ENCODE data around the gene TINCR. TPM values are rescaled to one million over a fixed set of nuclear protein-coding genes. Genes with fewer than 3 reads are reported as not detected.
A peak's percentile ranks its signal among the peaks of the same experiment; 100 is the strongest.

TINCR gene
- total RNA-seq, 1 experiment from 2014 or later, result 2.3 TPM

DNA sequence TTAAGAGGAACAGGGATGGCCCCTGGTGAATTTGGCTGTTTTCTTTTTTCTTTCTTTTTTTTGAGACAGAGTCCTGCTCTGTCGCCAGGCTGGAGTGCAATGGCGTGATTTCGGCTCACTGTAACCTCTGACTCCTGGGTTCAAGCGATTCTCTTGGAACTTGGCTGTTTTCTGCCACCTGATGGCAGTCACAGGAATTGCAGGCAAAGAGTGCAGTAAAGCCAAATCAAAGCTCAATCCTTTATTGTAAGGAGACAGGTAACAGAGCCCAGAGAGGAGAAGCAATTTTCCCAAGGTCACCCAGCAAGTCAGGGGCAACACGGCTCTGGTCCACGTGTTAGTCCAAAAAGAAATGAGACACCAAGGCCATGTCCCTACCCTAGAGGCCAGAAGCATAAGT, 6.2 kb downstream of the TINCR start:
- ATAC-seq (no peak), DNase-seq (ENCODE audit: low read depth, low spot score) (no peak)
- no TSS peak for BruUV-seq (replicated peaks)
- in situ Hi-C loops (cut with HindIII; ENCODE audit: low pct_unique_long_range_greater_than_20kb, low sequenced_read_pairs) (no loop called here), intact Hi-C loops (cut with micrococcal nuclease; ENCODE audit: unreplicated experiment) (no loop called here)
- Histone ChIP-seq H3K36me3 (ENCODE audit: control insufficient read depth, insufficient read depth, low read length) (no peaks in the 10 kb centered on the region), H3K4me1 (ENCODE audit: control insufficient read depth, insufficient read depth, low read length) (no peaks in the 10 kb centered on the region), H3K27me3 (ENCODE audit: control insufficient read depth, insufficient read depth, low read length) (peaks cover 1% of the 10 kb centered on the region; the same call in 1 of the 2 replicates), H3K27ac (ENCODE audit: low read length) (no peak overlapping the region), H3K9me3 (ENCODE audit: control insufficient read depth, insufficient read depth, low read depth, low read length) (no peaks in the 10 kb centered on the region), H3K4me3 (ENCODE audit: low read depth in 2 of 2, low read length in 2 of 2) (no peak overlapping the region)
- TF ChIP-seq TCF7L2 (IDR thresholded peaks at IDR 0.05; ENCODE audit: low read depth, low read length) (no peak), SIN3A (IDR thresholded peaks at IDR 0.05; ENCODE audit: borderline replicate concordance, insufficient read depth, low read depth, low read length) (no peak), POLR2AphosphoS5 (IDR thresholded peaks at IDR 0.05; ENCODE audit: low read depth, low read length) (no peak)
- TF ChIP-seq, protein P1, sequence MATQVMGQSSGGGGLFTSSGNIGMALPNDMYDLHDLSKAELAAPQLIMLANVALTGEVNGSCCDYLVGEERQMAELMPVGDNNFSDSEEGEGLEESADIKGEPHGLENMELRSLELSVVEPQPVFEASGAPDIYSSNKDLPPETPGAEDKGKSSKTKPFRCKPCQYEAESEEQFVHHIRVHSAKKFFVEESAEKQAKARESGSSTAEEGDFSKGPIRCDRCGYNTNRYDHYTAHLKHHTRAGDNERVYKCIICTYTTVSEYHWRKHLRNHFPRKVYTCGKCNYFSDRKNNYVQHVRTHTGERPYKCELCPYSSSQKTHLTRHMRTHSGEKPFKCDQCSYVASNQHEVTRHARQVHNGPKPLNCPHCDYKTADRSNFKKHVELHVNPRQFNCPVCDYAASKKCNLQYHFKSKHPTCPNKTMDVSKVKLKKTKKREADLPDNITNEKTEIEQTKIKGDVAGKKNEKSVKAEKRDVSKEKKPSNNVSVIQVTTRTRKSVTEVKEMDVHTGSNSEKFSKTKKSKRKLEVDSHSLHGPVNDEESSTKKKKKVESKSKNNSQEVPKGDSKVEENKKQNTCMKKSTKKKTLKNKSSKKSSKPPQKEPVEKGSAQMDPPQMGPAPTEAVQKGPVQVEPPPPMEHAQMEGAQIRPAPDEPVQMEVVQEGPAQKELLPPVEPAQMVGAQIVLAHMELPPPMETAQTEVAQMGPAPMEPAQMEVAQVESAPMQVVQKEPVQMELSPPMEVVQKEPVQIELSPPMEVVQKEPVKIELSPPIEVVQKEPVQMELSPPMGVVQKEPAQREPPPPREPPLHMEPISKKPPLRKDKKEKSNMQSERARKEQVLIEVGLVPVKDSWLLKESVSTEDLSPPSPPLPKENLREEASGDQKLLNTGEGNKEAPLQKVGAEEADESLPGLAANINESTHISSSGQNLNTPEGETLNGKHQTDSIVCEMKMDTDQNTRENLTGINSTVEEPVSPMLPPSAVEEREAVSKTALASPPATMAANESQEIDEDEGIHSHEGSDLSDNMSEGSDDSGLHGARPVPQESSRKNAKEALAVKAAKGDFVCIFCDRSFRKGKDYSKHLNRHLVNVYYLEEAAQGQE (IDR thresholded peaks at IDR 0.05; ENCODE audit: insufficient read depth in 1 of 2, low read depth in 2 of 2, low read length in 1 of 2), result no peak
- TF ChIP-seq, protein P2, sequence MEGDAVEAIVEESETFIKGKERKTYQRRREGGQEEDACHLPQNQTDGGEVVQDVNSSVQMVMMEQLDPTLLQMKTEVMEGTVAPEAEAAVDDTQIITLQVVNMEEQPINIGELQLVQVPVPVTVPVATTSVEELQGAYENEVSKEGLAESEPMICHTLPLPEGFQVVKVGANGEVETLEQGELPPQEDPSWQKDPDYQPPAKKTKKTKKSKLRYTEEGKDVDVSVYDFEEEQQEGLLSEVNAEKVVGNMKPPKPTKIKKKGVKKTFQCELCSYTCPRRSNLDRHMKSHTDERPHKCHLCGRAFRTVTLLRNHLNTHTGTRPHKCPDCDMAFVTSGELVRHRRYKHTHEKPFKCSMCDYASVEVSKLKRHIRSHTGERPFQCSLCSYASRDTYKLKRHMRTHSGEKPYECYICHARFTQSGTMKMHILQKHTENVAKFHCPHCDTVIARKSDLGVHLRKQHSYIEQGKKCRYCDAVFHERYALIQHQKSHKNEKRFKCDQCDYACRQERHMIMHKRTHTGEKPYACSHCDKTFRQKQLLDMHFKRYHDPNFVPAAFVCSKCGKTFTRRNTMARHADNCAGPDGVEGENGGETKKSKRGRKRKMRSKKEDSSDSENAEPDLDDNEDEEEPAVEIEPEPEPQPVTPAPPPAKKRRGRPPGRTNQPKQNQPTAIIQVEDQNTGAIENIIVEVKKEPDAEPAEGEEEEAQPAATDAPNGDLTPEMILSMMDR (IDR thresholded peaks at IDR 0.05), result peak; percentile 80
- POLR2A ChIA-PET, result no interaction called here
- CTCF ChIA-PET, result no interaction called here

DNA sequence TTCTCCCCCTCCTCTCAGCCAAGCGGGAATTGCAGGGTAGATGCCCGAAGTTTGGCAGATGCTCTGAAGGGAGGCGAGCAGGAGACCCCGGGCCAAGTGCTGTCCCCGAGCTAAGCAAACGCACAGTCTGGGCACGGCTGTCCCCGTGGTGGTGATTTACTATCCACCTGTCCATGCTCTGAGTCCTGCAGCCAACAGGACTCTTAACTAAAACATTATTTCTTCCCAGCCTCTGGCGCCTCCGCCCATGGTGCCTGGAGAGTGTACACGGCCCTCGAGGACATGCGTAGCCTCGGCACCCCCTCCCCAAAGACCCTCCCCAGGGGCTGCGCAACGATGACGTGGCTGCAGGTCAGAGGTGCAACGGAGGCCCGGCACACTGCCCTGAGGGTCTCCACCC, 7.6 kb downstream of the TINCR start:
- Histone ChIP-seq H3K27ac (ENCODE audit: low read length) (no peak overlapping the region), H3K4me1 (ENCODE audit: control insufficient read depth, insufficient read depth, low read length) (no peaks in the 10 kb centered on the region), H3K4me3 (ENCODE audit: low read depth in 2 of 2, low read length in 2 of 2) (no peak overlapping the region), H3K27me3 (ENCODE audit: control insufficient read depth, insufficient read depth, low read length) (no peaks in the 10 kb centered on the region), H3K36me3 (ENCODE audit: control insufficient read depth, insufficient read depth, low read length) (no peaks in the 10 kb centered on the region), H3K9me3 (ENCODE audit: control insufficient read depth, insufficient read depth, low read depth, low read length) (no peaks in the 10 kb centered on the region)
- ATAC-seq (no peak), DNase-seq (ENCODE audit: low read depth, low spot score) (no peak)
- BruUV-seq (replicated peaks), result no TSS peak
- TF ChIP-seq, protein P1 (IDR thresholded peaks at IDR 0.05; ENCODE audit: insufficient read depth in 1 of 2, low read depth in 2 of 2, low read length in 1 of 2), result no peak
- TF ChIP-seq, protein P2 (IDR thresholded peaks at IDR 0.05), result no peak
- no peak for TF ChIP-seq SIN3A (IDR thresholded peaks at IDR 0.05; ENCODE audit: borderline replicate concordance, insufficient read depth, low read depth, low read length)
- TF ChIP-seq TCF7L2 (IDR thresholded peaks at IDR 0.05; ENCODE audit: low read depth, low read length), result no peak
- no peak for TF ChIP-seq POLR2AphosphoS5 (IDR thresholded peaks at IDR 0.05; ENCODE audit: low read depth, low read length)
- intact Hi-C loops (cut with micrococcal nuclease; ENCODE audit: unreplicated experiment) (no loop called here), in situ Hi-C loops (cut with HindIII; ENCODE audit: low pct_unique_long_range_greater_than_20kb, low sequenced_read_pairs) (no loop called here)
- CTCF ChIA-PET, result interaction anchor here (0.6 kb wide), 1 partner anchor 244 kb away, joined by 3 read pairs; no protein-coding TSS in a partner anchor
- POLR2A ChIA-PET, result no interaction called here
